GM20431 (cell line): ENCODE data around the gene ETFA.

Experiments used
- in situ Hi-C: fragments of 300-500 bp; cut with MseI, MboI; formaldehyde crosslinking; loops from one replicate; pipeline ENCODE4 v1.15.0; 2020; ENCODE audit warnings: low sequenced_read_pairs; ENCODE audit not compliant: unreplicated experiment

Gene ETFA

GRCh38 chr15:76181705-76182107 is 129.6 kb downstream of the ETFA start:
- in situ Hi-C loops = loop anchor here (25.0 kb wide), 1 partner anchor 681 kb away; no protein-coding TSS in a partner anchor

- in situ Hi-C loops = loop anchor here (25.0 kb wide), 1 partner anchor 682 kb away; no protein-coding TSS in a partner anchor
Measured at GRCh38 chr15:76180321-76180720, 130.9 kb downstream of the ETFA start.

GRCh38 chr15:76179023-76179422 is 132.2 kb downstream of the ETFA start:
- in situ Hi-C loops = loop anchor here (25.0 kb wide), 1 partner anchor 683 kb away; no protein-coding TSS in a partner anchor

DNA sequence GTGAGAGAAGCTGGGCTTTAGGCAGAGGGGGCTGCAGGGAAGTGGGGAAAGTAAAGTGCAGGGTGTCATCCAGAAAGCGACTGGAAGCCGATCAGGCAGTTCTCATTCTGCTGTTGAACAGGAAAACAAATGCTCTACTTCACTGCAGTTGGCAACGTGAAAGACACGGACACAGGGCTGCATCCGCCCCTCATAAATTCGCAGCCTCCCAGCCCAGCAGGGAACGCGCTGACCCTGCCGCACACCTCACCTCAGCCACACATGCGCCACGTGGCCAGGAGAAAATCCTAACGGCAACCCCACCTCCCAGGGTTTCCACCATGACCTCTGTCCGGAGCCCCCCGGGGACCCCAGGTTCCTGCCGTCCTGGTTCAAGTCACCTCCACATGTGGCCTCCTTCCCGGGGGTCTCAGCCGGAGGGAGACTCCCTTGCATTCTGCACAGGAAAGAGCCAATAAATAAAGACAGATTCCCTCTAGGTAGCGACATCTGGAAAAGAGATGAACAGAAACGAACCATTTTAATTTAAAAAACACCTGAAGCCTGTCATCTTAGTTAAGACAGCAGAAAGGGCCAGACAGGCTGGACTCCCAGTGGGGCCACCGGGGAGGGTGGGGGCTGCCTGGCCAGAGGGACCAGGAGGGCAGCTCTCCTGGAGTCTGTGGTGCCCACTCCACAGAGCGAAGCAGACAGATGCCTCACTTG is 132.8 kb downstream of the ETFA start:
- in situ Hi-C loops = loop anchor here (25.0 kb wide), 1 partner anchor 684 kb away; no protein-coding TSS in a partner anchor

DNA sequence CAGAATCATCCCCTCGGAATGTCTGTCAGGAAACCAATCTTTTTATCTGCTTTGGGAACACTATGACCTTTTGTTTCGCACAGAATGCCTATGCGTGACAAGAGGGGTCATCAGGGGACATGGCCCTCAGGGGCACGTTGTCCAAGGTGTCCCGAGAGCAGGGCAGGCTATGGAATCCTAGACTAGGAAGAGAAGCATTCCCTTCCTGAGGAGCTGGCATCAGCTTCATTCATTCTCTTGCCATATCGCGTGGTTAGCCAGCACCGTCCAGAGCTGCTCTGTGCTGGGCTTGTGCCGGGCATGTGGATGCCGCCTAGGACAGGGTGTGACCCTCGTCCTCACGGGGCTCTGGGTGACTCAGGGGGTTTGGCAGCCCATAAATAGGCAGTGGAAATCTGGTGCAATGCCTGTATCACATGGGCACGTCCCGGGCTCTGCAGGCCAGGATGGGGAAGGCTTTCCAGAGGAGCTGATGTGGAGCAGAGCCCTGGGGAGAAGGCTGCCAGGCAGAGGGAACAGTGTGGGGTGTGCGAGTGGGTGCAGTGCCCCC is 133.7 kb downstream of the ETFA start:
- in situ Hi-C loops = loop anchor here (25.0 kb wide), 1 partner anchor 685 kb away; no protein-coding TSS in a partner anchor

- in situ Hi-C loops = loop anchor here (25.0 kb wide), 1 partner anchor 686 kb away; no protein-coding TSS in a partner anchor
Measured at GRCh38 chr15:76176487-76177085, 134.7 kb downstream of the ETFA start.

DNA sequence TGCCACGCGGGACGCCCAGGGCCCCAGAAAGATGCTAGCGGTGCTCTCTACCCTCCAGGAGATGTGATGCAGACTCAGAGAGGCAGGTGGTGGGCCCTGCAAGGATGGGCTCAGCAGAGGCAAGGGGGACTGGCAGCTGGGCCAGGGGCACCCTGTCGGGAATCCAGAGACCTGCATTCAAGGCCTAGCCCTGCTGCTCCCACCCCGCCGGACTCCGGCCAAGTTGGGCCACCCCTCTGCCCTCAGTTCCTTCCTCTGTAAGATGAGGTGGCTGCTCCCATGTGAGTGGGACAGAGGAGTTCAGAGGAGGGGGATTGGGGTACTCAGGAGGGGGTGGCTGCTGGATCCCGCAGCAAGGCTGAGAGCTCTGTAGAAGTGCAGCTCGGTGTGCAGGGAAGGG is 135.2 kb downstream of the ETFA start:
- in situ Hi-C loops = loop anchor here (25.0 kb wide), 1 partner anchor 686 kb away; no protein-coding TSS in a partner anchor

DNA sequence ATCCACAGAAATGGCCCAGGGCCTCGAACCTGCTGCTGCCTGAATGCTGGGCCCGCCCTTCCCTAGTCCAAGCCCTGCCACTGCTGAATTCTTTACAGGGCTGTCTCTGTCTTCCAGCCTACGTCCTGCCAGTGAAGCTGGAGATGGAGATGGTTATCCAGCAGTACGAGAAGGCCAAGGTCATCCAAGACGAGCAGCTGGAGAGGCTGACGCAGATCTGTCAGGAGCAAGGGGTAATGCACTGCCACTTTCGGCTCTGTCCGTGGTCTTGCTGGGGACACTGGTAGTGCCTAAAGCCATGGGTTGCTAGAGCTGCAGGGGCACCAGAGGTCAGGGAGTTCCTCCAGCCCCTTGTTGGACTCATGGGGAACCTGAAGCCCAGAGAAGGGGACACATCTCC is 135.8 kb downstream of the ETFA start:
- in situ Hi-C loops = loop anchor here (25.0 kb wide), 1 partner anchor 687 kb away; no protein-coding TSS in a partner anchor

- in situ Hi-C loops = loop anchor here (25.0 kb wide), 1 partner anchor 688 kb away; no protein-coding TSS in a partner anchor
Measured at GRCh38 chr15:76174654-76175053, 136.6 kb downstream of the ETFA start.

DNA sequence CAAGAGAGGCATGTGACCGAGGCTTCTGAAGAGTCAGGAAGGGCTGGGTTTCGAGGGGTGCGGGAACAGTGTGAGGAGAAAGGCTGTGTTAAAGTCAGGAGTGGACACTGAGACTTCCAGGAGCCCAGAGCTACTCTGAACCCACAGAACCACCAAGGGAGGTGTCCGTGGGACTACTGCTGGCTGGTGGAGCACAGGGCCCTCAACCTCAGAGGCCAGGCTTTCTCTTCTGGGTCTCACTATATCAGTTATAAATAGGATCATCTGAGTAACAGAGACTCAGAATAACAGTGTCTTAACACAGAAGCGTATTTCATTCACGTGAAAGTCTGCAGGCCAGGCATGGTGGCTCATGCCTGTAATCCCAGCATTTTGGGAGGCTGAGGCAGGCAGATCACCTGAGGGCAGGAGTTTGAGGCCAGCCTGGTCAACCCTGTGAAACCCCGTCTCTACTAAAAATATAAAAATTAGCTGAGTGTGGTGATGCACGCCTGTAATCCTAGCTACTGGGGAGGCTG is 137.9 kb downstream of the ETFA start:
- in situ Hi-C loops = no loop called here

DNA sequence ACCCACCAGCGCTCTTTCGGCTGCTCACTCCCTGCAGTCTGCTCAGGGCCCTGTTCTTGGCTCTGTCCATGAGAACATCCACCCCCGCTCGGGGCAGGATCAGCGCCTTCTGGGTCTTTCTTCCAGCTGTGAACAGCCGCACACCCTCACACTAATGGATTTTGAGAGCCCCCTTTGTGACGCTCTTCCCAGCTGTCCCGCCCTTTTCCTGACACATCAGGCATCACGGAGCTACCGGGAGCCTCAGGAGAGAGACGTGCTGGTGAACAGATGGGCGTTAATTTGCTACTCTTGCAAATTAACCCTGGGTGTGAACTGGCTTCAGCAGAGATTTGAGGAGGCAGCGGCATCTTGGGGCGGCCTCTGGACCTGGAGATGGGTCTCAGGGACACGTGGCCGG is 138.5 kb downstream of the ETFA start:
- in situ Hi-C loops = no loop called here

GRCh38 chr15:76169911-76170800 is 141.1 kb downstream of the ETFA start:
- in situ Hi-C loops = no loop called here

DNA sequence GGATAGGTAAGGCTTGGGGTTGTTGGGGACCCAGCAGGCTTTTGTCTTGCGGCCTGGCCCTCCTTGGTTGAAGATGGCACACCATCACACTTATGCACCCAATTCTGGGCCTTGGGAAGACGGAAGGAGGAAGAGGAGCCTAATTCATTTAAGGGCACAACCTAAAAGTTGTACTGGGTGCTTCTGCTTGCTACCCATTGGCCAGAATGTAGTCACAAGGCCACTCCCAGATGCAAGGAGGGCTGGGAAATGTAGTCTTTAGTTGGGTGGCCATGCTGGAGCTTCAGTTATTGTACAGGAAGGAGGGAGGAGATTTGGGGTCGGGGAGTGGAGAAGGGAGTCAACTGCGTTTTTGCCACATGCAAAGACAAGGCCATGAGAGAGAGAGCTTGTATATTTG is 142.3 kb downstream of the ETFA start:
- in situ Hi-C loops = no loop called here

DNA sequence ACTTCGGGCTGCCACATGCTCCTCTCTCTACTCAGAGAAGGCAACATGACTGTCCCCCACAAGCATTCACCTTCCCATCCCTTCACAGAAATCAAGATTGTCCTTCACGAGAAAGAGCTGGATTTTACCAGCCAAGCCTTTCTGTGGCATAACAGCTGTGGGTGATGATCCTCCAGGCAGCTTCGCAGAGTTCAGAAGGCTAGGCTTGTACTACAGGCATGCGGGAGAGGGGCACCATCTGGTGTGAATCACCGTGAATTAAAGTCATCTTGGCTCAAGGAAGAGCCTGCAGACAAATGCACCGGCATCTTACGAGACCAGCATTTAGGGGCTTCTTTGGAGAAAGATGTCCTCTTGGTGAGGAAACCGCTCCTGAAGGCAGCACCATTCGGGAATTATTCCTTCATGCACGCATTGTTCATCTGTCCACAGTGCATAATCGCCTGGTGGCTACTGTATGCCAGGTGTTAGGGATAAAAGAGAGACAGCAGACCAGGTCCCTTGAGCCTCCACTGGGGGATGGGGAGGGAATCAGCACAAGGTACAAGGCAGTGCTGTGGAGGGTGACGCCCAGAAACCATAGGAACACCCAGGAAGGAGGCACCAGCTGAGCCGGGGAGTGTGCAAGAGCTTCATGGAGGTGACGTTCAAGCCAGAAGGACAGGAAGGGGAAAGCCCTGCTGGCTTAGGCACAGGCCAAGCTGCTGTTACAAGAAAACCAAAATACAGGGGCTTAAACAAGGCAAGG is 142.9 kb downstream of the ETFA start:
- in situ Hi-C loops = no loop called here

- in situ Hi-C loops = no loop called here
Measured at GRCh38 chr15:76165951-76166350, 145.3 kb downstream of the ETFA start.
